Gastroesophageal sphincter (tissue), 4 donors: ENCODE data around the gene TMEM178B. TPM values are rescaled to one million over a fixed set of nuclear protein-coding genes. Genes with fewer than 3 reads are reported as not detected.

ENCODE experiments used
- ATAC-seq: fragments of 150-250 bp; one replicate; pipeline ENCODE4 v1.9.1; 2016; ENCODE audit warnings: mild to moderate bottlenecking, moderate library complexity
- H3K27ac ChIP-seq, 4 donors: fragments of 200-600 bp; sonication (generic) in 3 of 4; 1 replicate in 3 of 4; 2 replicates in 1 of 4; pipeline ENCODE4 v1.5.1; 2016 to 2019
- H3K27me3 ChIP-seq: fragments of 200-600 bp; sonication (generic); one replicate; pipeline ENCODE4 v1.5.1; 2019
- H3K36me3 ChIP-seq, 2 donors: fragments of 200-600 bp; sonication (generic); one replicate each; pipeline ENCODE4 v1.5.1; 2019; ENCODE audit warnings: control low read depth in 1 of 2
- H3K4me1 ChIP-seq, 3 donors: fragments of 200-600 bp; sonication (generic); 1 replicate in 2 of 3; 2 replicates in 1 of 3; pipeline ENCODE4 v1.5.1; 2016 to 2019; ENCODE audit warnings: control low read depth in 2 of 3
- H3K4me3 ChIP-seq, 2 donors: fragments of 200-600 bp; sonication (generic); one replicate each; pipeline ENCODE4 v1.5.1; 2019; ENCODE audit warnings: mild to moderate bottlenecking in 1 of 2, moderate library complexity in 1 of 2
- H3K9me3 ChIP-seq, 3 donors: fragments of 200-600 bp; sonication (generic); one replicate each; pipeline ENCODE4 v1.5.1; 2017 to 2019; ENCODE audit warnings: control low read depth in 2 of 3
- EP300 ChIP-seq: sonication (generic); formaldehyde crosslinking; IDR thresholded peaks from one replicate; pipeline ENCODE4 v1.6.1; 2017; ENCODE audit warnings: antibody characterized with exemption, mild to moderate bottlenecking
- POLR2A ChIP-seq, 2 donors: fragments of 450-650 bp; IDR thresholded peaks; one replicate each; pipeline ENCODE4 v1.6.1; 2017; ENCODE audit warnings: antibody characterized with exemption in 2 of 2, mild to moderate bottlenecking in 2 of 2, moderate library complexity in 1 of 2
- POLR2AphosphoS5 ChIP-seq: sonication (generic); formaldehyde crosslinking; IDR thresholded peaks from one replicate; pipeline ENCODE4 v1.6.1; 2017; ENCODE audit warnings: antibody characterized with exemption
- WGBS, 2 donors: methylation state at CpG; one replicate each; pipeline ENCODE4 v1.1.5; 2018; ENCODE audit warnings: low coverage in 1 of 2; 5-methylcytosine and 5-hydroxymethylcytosine counted together
- total RNA-seq, 4 donors: library from RNA; depleted of rRNA; stranded (reverse); fragments of >200 nt; gene quantifications; one replicate each; pipeline ENCODE4 v1.1.0, GENCODE V29; 2016
- TF ChIP-seq, protein P1 (sequence below), 4 experiments: fragments of 200-600 bp in 2 of 4; fragments of 450-650 bp in 2 of 4; sonication (generic) in 1 of 4; IDR thresholded peaks; one replicate each; pipeline ENCODE4 v1.5.1; 2017 to 2019; ENCODE audit warnings: antibody characterized with exemption in 4 of 4, mild to moderate bottlenecking in 2 of 4, moderate library complexity in 2 of 4

TMEM178B gene
- total RNA-seq, 4 donors from 2014 or later: 0.62 to 1.4 (median 1.0) TPM

- Histone ChIP-seq H3K27me3 (peaks cover 13% of the 10 kb centered on the region), H3K4me3 (no peak overlapping the region), H3K36me3 (no peaks in the 10 kb centered on the region), H3K27ac (no peak overlapping the region), H3K9me3 (no peaks in the 10 kb centered on the region), H3K4me1 (no peaks in the 10 kb centered on the region)
- no peak for ATAC-seq
- TF ChIP-seq, protein P1, sequence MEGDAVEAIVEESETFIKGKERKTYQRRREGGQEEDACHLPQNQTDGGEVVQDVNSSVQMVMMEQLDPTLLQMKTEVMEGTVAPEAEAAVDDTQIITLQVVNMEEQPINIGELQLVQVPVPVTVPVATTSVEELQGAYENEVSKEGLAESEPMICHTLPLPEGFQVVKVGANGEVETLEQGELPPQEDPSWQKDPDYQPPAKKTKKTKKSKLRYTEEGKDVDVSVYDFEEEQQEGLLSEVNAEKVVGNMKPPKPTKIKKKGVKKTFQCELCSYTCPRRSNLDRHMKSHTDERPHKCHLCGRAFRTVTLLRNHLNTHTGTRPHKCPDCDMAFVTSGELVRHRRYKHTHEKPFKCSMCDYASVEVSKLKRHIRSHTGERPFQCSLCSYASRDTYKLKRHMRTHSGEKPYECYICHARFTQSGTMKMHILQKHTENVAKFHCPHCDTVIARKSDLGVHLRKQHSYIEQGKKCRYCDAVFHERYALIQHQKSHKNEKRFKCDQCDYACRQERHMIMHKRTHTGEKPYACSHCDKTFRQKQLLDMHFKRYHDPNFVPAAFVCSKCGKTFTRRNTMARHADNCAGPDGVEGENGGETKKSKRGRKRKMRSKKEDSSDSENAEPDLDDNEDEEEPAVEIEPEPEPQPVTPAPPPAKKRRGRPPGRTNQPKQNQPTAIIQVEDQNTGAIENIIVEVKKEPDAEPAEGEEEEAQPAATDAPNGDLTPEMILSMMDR (IDR thresholded peaks at IDR 0.05): no peak
- TF ChIP-seq EP300 (no peak), POLR2A (IDR thresholded peaks at IDR 0.05) (no peak), POLR2AphosphoS5 (no peak)
- WGBS, 2 donors: 88 to 100% methylated on average over 1 of the region's 1 CpG
Observed at GRCh38 chr7:141386881-141387280, 313.0 kb downstream of the TMEM178B start.

- Histone ChIP-seq H3K9me3 (no peaks in the 10 kb centered on the region), H3K27ac (no peak overlapping the region), H3K4me3 (no peak overlapping the region), H3K36me3 (no peaks in the 10 kb centered on the region), H3K27me3 (peaks cover 13% of the 10 kb centered on the region), H3K4me1 (no peaks in the 10 kb centered on the region)
- 64 to 69% methylated on average over 13 of the region's 14 CpGs for WGBS, 2 donors
- no peak for ATAC-seq
- TF ChIP-seq EP300: no peak
- TF ChIP-seq POLR2AphosphoS5: no peak
- TF ChIP-seq POLR2A (IDR thresholded peaks at IDR 0.05): no peak
- TF ChIP-seq, protein P1 (IDR thresholded peaks at IDR 0.05): no peak
Observed at GRCh38 chr7:141387521-141388217, 313.8 kb downstream of the TMEM178B start.

DNA sequence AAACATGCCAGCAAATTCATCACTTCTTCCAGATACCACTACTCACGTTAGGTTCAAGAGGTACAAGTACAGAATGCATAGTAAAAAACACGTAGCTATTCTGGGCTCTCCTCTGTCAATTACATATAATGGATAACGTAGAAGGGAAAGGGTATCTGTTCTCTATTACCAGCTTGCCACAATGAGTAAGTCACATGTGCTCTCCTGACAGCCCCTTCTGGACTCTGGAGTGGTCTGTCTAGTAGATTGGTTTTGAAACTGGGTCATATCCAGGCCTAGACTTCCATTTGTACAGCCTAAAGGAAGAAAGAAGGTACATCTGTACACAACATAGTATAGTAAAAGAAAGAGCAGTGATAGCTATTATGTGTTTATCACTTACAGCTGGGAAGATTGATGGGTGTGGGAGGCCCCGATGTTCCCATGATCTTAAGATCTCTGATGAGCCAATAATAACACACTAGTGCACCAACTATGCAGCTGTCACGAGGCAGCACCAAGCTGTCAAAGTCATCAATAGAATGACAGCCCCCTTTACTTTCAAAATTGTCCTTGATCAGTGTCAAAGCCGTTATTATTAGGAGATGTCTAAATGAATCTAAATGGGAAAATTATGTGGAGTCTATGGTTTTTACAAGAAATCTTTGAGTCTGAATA lies 315.4 kb downstream of the TMEM178B start:
- Histone ChIP-seq H3K9me3 (no peaks in the 10 kb centered on the region), H3K27me3 (peaks cover 13% of the 10 kb centered on the region), H3K4me3 (no peak overlapping the region), H3K27ac (no peak overlapping the region), H3K36me3 (no peaks in the 10 kb centered on the region), H3K4me1 (no peaks in the 10 kb centered on the region)
- TF ChIP-seq POLR2A (IDR thresholded peaks at IDR 0.05): no peak
- 33 to 58% methylated on average over 5 of the region's 6 CpGs for WGBS, 2 donors
- no peak for ATAC-seq

- Histone ChIP-seq H3K27me3 (peaks cover 13% of the 10 kb centered on the region), H3K4me1 (no peaks in the 10 kb centered on the region), H3K27ac (no peak overlapping the region), H3K4me3 (no peak overlapping the region), H3K9me3 (no peaks in the 10 kb centered on the region), H3K36me3 (no peaks in the 10 kb centered on the region)
- WGBS, 2 donors: 83 to 89% methylated on average over 6 of the region's 6 CpGs
- ATAC-seq: no peak
- TF ChIP-seq, protein P1 (IDR thresholded peaks at IDR 0.05): no peak
- TF ChIP-seq POLR2A (IDR thresholded peaks at IDR 0.05): no peak
- no peak for TF ChIP-seq EP300
- TF ChIP-seq POLR2AphosphoS5: no peak
Observed at GRCh38 chr7:141390339-141390738, 316.5 kb downstream of the TMEM178B start.

GRCh38 chr7:141393056-141393455 lies 319.2 kb downstream of the TMEM178B start:
- Histone ChIP-seq H3K27ac (no peak overlapping the region), H3K27me3 (peaks cover 5% of the 10 kb centered on the region), H3K9me3 (no peaks in the 10 kb centered on the region), H3K36me3 (no peaks in the 10 kb centered on the region), H3K4me1 (no peaks in the 10 kb centered on the region), H3K4me3 (no peak overlapping the region)
- ATAC-seq: no peak
- TF ChIP-seq EP300 (no peak), POLR2A (IDR thresholded peaks at IDR 0.05) (no peak), POLR2AphosphoS5 (no peak)
- TF ChIP-seq, protein P1 (IDR thresholded peaks at IDR 0.05): no peak
- 59% methylated on average over 4 of the region's 4 CpGs; no CpG with 5 or more reads in 1 of the 2 donors for WGBS, 2 donors
